HFFc6 (cell line): ENCODE measurements around the gene IFITM1. TPM values are rescaled to one million over a fixed set of nuclear protein-coding genes. Genes with fewer than 3 reads are reported as not detected.

Source experiments
- DNase-seq: peaks from one replicate; pipeline ENCODE4 v3.0.0-alpha.2; 2018
- H3K27ac Mint-ChIP-seq: 2 replicates; pipeline ENCODE4 v1.8.0; 2020; ENCODE audit warnings: mild to moderate bottlenecking, mixed read lengths
- H3K27me3 Mint-ChIP-seq: 2 replicates; pipeline ENCODE4 v1.8.0; 2021; ENCODE audit warnings: mild to moderate bottlenecking, moderate library complexity, mixed read lengths; ENCODE audit not compliant: insufficient read depth
- H3K36me3 Mint-ChIP-seq: 2 replicates; pipeline ENCODE4 v1.8.0; 2021; ENCODE audit warnings: low read depth, mixed read lengths
- H3K4me1 Mint-ChIP-seq: 2 replicates; pipeline ENCODE4 v1.8.0; 2020; ENCODE audit warnings: low read depth, mixed read lengths
- H3K4me3 Mint-ChIP-seq: 2 replicates; pipeline ENCODE4 v1.8.0; 2020; ENCODE audit warnings: mild to moderate bottlenecking, moderate library complexity, mixed read lengths
- H3K9me3 Mint-ChIP-seq: 2 replicates; pipeline ENCODE4 v1.8.0; 2020; ENCODE audit warnings: mild to moderate bottlenecking, mixed read lengths
- CTCF ChIP-seq: fragments of 200-600 bp; sonication (generic); IDR thresholded peaks from 2 replicates; pipeline ENCODE4 v1.5.0; 2021; ENCODE audit warnings: antibody characterized with exemption, mild to moderate bottlenecking
- total RNA-seq, 6 experiments: library from RNA; stranded (reverse); fragmentation: NEBNext Ultra II Directional; extraction: Animal tissue kit (Norgen Biotek cat#: 25700); gene quantifications; 2 replicates in 1 of 6; 3 replicates in 5 of 6; pipeline ENCODE4 v1.2.3, GENCODE V29; 2021

The IFITM1 gene
- total RNA-seq, 6 experiments from 2014 or later: 23.5 to 36.1 (median 30.0) TPM

DNA sequence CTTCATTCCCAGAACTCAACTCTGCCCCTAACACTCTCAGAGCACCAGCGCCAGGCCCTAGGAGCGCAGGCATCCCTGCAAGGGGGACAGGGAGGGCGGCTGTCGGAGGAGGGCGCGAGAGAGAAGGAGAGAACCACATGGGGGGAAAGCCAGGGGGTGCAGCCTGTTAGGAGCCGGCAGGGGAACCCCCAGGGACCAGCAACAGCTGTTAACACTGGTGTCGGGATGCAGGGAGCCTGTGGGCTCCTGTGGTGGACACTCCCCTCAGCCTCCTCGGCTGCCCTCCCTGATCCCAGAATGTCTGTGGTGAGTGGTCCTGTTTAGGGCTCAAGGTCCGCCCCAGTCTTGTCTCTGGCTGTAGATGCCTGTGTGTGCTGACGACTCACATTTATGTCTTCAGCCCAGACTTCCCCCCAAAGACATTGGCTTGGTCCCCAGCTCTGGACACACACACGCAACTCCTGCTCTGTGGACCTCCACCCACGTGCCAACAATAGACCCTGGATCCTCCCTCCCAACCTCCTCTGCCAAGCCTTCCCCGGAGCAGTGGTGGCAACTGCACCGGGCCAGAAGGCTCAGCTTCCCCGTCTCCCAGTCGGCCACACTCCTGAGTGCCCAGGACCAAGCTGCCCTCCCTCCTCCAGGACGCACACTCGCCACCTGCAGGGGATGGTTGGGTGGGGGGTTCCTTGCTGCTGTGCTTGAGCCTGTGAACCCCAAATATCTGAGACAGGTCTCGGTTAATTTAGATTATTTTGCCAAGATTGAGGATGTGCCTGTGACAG is 13.7 kb upstream of the IFITM1 start:
- Mint-ChIP-seq H3K27ac (no peak overlapping the region), H3K4me1 (no peaks in the 10 kb centered on the region)

GRCh38 chr11:303363-303762 is 10.5 kb upstream of the IFITM1 start:
- H3K9me3 Mint-ChIP-seq: no peaks in the 10 kb centered on the region
- no peak overlapping the region for H3K27ac Mint-ChIP-seq
- peaks cover 7% of the 10 kb centered on the region for H3K4me1 Mint-ChIP-seq
- no peak overlapping the region for H3K4me3 Mint-ChIP-seq
- DNase-seq: no peak
- no peak for TF ChIP-seq CTCF
- H3K27me3 Mint-ChIP-seq: peaks cover 5% of the 10 kb centered on the region
- H3K36me3 Mint-ChIP-seq: no peaks in the 10 kb centered on the region

More for the DNA sequence above, 13.7 kb upstream of the IFITM1 start:
- TF ChIP-seq CTCF: peak; percentile 16; the same call in 1 of the 2 replicates
- H3K4me3 Mint-ChIP-seq: no peak overlapping the region
- H3K27me3 Mint-ChIP-seq: peaks cover 5% of the 10 kb centered on the region
- DNase-seq: no peak
- H3K36me3 Mint-ChIP-seq: no peaks in the 10 kb centered on the region
- H3K9me3 Mint-ChIP-seq: no peaks in the 10 kb centered on the region

- Mint-ChIP-seq H3K9me3 (no peaks in the 10 kb centered on the region), H3K27ac (no peak overlapping the region), H3K4me1 (peaks cover 11% of the 10 kb centered on the region), H3K36me3 (peaks cover 1% of the 10 kb centered on the region; the same call in 1 of the 2 replicates), H3K27me3 (peaks cover 5% of the 10 kb centered on the region), H3K4me3 (no peak overlapping the region)
- TF ChIP-seq CTCF: no peak
- DNase-seq: no peak
These were observed 9.8 kb upstream of the IFITM1 start for GRCh38 chr11:304061-304506.

DNA sequence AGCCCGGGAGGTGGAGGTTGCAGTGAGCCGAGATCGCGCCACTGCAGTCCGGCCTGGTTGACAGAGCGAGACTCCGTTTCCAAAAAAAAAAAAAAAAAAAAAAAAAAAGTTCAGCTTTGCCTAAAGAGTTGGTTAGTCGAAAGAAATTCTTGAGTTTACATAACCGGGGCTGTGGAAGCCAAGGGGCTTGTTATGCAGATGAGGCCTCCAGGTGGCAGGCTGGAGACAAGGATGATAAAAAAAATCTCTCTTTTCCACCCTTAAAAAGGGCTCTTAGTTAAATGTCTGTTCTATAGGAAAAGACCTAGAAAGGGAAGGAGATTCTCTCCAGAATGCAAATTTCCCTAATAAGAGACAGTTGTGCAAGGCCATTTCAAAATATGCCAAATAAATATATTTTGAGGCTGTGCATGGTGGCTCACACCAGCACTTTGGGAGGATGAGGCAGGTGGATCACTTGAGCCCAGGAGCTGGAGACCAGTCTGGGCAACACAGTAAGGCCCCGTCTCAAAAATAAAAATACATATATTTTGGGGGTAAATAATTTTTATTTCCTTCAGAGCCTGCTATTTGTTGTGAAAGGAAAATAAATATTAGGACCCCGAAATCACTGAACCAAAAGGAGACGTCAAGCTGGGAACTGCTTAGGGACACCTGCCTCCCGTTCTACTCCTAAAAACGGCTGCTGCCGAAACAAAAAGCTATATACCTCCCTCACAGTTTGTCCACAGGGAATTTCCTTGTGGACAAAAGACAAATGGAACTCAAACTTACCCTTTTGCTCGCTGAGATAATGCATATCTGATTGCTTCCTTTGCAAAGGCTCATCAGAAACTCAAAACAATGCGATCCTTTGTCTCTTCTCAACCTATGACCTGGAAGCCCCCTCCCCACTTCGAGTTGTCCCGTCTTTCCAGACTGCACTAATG is 8.7 kb upstream of the IFITM1 start:
- H3K4me3 Mint-ChIP-seq: no peak overlapping the region
- DNase-seq: peak; percentile 63
- peaks cover 7% of the 10 kb centered on the region; the same call in 1 of the 2 replicates for H3K27me3 Mint-ChIP-seq
- no peaks in the 10 kb centered on the region for H3K9me3 Mint-ChIP-seq
- peaks cover 8% of the 10 kb centered on the region; the same call in 1 of the 2 replicates for H3K36me3 Mint-ChIP-seq
- peak; percentile 74 for TF ChIP-seq CTCF
- H3K27ac Mint-ChIP-seq: no peak overlapping the region
- peaks cover 21% of the 10 kb centered on the region for H3K4me1 Mint-ChIP-seq

GRCh38 chr11:305844-306211 is 8.0 kb upstream of the IFITM1 start:
- no peak for TF ChIP-seq CTCF
- peaks cover 8% of the 10 kb centered on the region; the same call in 1 of the 2 replicates for H3K36me3 Mint-ChIP-seq
- H3K9me3 Mint-ChIP-seq: no peaks in the 10 kb centered on the region
- peaks cover 4% of the 10 kb centered on the region; the same call in 1 of the 2 replicates for H3K27me3 Mint-ChIP-seq
- no peak overlapping the region for H3K27ac Mint-ChIP-seq
- H3K4me3 Mint-ChIP-seq: no peak overlapping the region
- H3K4me1 Mint-ChIP-seq: peaks cover 21% of the 10 kb centered on the region
- DNase-seq: no peak
